ENCODE measurements around the gene MAP4K1. TPM values are rescaled to one million over a fixed set of nuclear protein-coding genes. Genes with fewer than 3 reads are reported as not detected.

The MAP4K1 gene
- total RNA-seq, 1 experiment from 2014 or later: 2.3 TPM

GRCh38 chr19:38662537-38663155 lies 44.9 kb upstream of the MAP4K1 start:
- CTCF ChIA-PET: no interaction called here
- Histone ChIP-seq H3K9me3 (ENCODE audit: low read length) (no peaks in the 10 kb centered on the region), H3K9me2 (replicated peaks; ENCODE audit: low read length) (no peaks in the 10 kb centered on the region), H3K79me2 (ENCODE audit: low read length) (peaks cover 96% of the 10 kb centered on the region), H4K20me1 (ENCODE audit: low read length) (peaks cover 43% of the 10 kb centered on the region), H2AFZ (ENCODE audit: low read length) (no peak overlapping the region), H3K36me3 (ENCODE audit: low read depth, low read length) (peaks cover 39% of the 10 kb centered on the region), H3K27ac (ENCODE audit: low read length) (peak overlapping the region; percentile 99), H3K9ac (ENCODE audit: low read length) (no peak overlapping the region), H3F3A (ENCODE audit: low read length, unreplicated experiment) (peaks cover 15% of the 10 kb centered on the region), H3K4me2 (ENCODE audit: low read length) (peak overlapping the region; percentile 34; the same call in 1 of the 2 replicates), H3K4me1 (ENCODE audit: insufficient read depth, low read length) (peaks cover 94% of the 10 kb centered on the region), H3K27me3 (ENCODE audit: low read length) (no peaks in the 10 kb centered on the region), H3K4me3 (ENCODE audit: low read length) (no peak overlapping the region)
- BruUV-seq (replicated peaks): no TSS peak
- intact Hi-C loops (cut with micrococcal nuclease): no loop called here
- POLR2A ChIA-PET (ENCODE audit: unreplicated experiment): interaction anchor here (0.7 kb wide), 1 partner anchor 260 kb away, joined by 3 read pairs; the partner anchor contains the start of gene FAM98C
- ATAC-seq: no peak
- no peak for DNase-seq
- no peak for TF ChIP-seq EZH2phosphoT487 (IDR thresholded peaks at IDR 0.05; ENCODE audit: borderline replicate concordance, low read length)
- no peak for TF ChIP-seq CTCF (conservative IDR thresholded peaks at IDR 0.05; ENCODE audit: low read depth, low read length)
- no peak for TF ChIP-seq EZH2 (IDR thresholded peaks at IDR 0.05; ENCODE audit: low read length, unreplicated experiment)

- H3F3A ChIP-seq (ENCODE audit: low read length, unreplicated experiment): peaks cover 15% of the 10 kb centered on the region
- H3K79me2 ChIP-seq (ENCODE audit: low read length): peaks cover 96% of the 10 kb centered on the region
- H3K27ac ChIP-seq (ENCODE audit: low read length): peak overlapping the region; percentile 99
- BruUV-seq (replicated peaks): no TSS peak
- peaks cover 94% of the 10 kb centered on the region for H3K4me1 ChIP-seq (ENCODE audit: insufficient read depth, low read length)
- no peaks in the 10 kb centered on the region for H3K9me3 ChIP-seq (ENCODE audit: low read length)
- H3K4me2 ChIP-seq (ENCODE audit: low read length): peak overlapping the region; percentile 34; the same call in 1 of the 2 replicates
- H2AFZ ChIP-seq (ENCODE audit: low read length): no peak overlapping the region
- ATAC-seq: no peak
- POLR2A ChIA-PET (ENCODE audit: unreplicated experiment): interaction anchor here (0.7 kb wide), 1 partner anchor 259 kb away, joined by 3 read pairs; the partner anchor contains the start of gene FAM98C
- CTCF ChIA-PET: no interaction called here
- H3K9ac ChIP-seq (ENCODE audit: low read length): peak overlapping the region; percentile 25; the same call in 1 of the 2 replicates
- TF ChIP-seq EZH2phosphoT487 (IDR thresholded peaks at IDR 0.05; ENCODE audit: borderline replicate concordance, low read length) (no peak), EZH2 (IDR thresholded peaks at IDR 0.05; ENCODE audit: low read length, unreplicated experiment) (no peak)
- intact Hi-C loops (cut with micrococcal nuclease): no loop called here
- no peak overlapping the region for H3K4me3 ChIP-seq (ENCODE audit: low read length)
- peaks cover 35% of the 10 kb centered on the region for H3K36me3 ChIP-seq (ENCODE audit: low read depth, low read length)
- H4K20me1 ChIP-seq (ENCODE audit: low read length): peaks cover 40% of the 10 kb centered on the region
- peak; percentile 91 for DNase-seq
- H3K9me2 ChIP-seq (replicated peaks; ENCODE audit: low read length): no peaks in the 10 kb centered on the region
- no peaks in the 10 kb centered on the region for H3K27me3 ChIP-seq (ENCODE audit: low read length)
Observed at GRCh38 chr19:38661996-38662395, 44.2 kb upstream of the MAP4K1 start.

GRCh38 chr19:38661136-38661535 lies 43.4 kb upstream of the MAP4K1 start:
- DNase-seq (no peak), ATAC-seq (no peak)
- no TSS peak for BruUV-seq (replicated peaks)
- intact Hi-C loops (cut with micrococcal nuclease): no loop called here
- CTCF ChIA-PET: no interaction called here
- no peak for TF ChIP-seq EZH2 (IDR thresholded peaks at IDR 0.05; ENCODE audit: low read length, unreplicated experiment)
- TF ChIP-seq CTCF (conservative IDR thresholded peaks at IDR 0.05; ENCODE audit: low read depth, low read length): no peak
- TF ChIP-seq EZH2phosphoT487 (IDR thresholded peaks at IDR 0.05; ENCODE audit: borderline replicate concordance, low read length): no peak
- H3K4me2 ChIP-seq (ENCODE audit: low read length): peak overlapping the region; percentile 45; the same call in 1 of the 2 replicates
- peaks cover 8% of the 10 kb centered on the region for H3F3A ChIP-seq (ENCODE audit: low read length, unreplicated experiment)
- H3K4me1 ChIP-seq (ENCODE audit: insufficient read depth, low read length): peaks cover 94% of the 10 kb centered on the region
- peak overlapping the region; percentile 99 for H3K27ac ChIP-seq (ENCODE audit: low read length)
- no peak overlapping the region for H3K9ac ChIP-seq (ENCODE audit: low read length)
- H3K9me2 ChIP-seq (replicated peaks; ENCODE audit: low read length): no peaks in the 10 kb centered on the region
- no peaks in the 10 kb centered on the region for H3K27me3 ChIP-seq (ENCODE audit: low read length)
- POLR2A ChIA-PET (ENCODE audit: unreplicated experiment): interaction anchor here (1.1 kb wide), 1 partner anchor 14 kb away, joined by 3 read pairs; the partner anchor contains the start of gene ACTN4
- H3K9me3 ChIP-seq (ENCODE audit: low read length): no peaks in the 10 kb centered on the region
- H4K20me1 ChIP-seq (ENCODE audit: low read length): peaks cover 34% of the 10 kb centered on the region
- peaks cover 96% of the 10 kb centered on the region for H3K79me2 ChIP-seq (ENCODE audit: low read length)
- peaks cover 40% of the 10 kb centered on the region for H3K36me3 ChIP-seq (ENCODE audit: low read depth, low read length)
- H2AFZ ChIP-seq (ENCODE audit: low read length): no peak overlapping the region
- H3K4me3 ChIP-seq (ENCODE audit: low read length): no peak overlapping the region

Measured in PC-3 (cell line).